GM10266 (cell line): ENCODE results near the gene NAB2.

Experiments used
- DNase-seq: peaks from one replicate; pipeline ENCODE4 v3.0.0; 2012; ENCODE audit errors: extremely low spot score
- TF ChIP-seq, protein P1 (sequence below): IDR thresholded peaks from 2 replicates; pipeline ENCODE4 v1.5.1; 2012; ENCODE audit warnings: mild to moderate bottlenecking, low read depth; ENCODE audit not compliant: control insufficient read depth, insufficient read depth; ENCODE audit errors: missing control alignments

NAB2 gene

DNA sequence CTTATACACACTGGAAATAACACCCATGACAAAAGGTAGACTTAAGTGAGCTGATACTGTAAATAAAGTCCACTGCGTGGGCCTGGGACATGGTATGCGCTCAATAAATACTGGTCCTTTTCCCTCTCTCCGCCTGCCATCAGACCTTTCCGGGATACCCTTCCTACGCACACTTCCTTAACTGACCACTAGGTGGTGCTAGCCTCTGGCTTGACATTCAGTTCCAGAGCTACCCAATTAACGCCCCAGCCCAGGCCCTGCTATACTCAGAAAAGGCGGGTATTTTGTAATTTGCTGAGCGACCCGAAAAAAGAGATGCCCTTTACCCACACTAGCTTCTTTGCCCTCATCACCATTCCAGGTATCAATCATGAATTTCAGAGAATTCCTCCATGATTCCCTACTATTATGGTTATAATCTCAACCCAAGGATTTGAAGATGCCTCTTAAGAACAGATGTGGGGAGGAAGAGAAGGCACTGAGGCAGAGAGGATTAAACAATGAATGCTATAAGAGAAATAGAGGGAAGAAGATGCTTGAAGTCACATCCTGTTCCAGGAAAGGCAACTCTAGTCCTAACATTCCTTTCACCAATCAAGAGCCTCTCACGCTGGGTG, 35.5 kb downstream of the NAB2 start:
- DNase-seq, result peak; percentile 73
- TF ChIP-seq, protein P1, sequence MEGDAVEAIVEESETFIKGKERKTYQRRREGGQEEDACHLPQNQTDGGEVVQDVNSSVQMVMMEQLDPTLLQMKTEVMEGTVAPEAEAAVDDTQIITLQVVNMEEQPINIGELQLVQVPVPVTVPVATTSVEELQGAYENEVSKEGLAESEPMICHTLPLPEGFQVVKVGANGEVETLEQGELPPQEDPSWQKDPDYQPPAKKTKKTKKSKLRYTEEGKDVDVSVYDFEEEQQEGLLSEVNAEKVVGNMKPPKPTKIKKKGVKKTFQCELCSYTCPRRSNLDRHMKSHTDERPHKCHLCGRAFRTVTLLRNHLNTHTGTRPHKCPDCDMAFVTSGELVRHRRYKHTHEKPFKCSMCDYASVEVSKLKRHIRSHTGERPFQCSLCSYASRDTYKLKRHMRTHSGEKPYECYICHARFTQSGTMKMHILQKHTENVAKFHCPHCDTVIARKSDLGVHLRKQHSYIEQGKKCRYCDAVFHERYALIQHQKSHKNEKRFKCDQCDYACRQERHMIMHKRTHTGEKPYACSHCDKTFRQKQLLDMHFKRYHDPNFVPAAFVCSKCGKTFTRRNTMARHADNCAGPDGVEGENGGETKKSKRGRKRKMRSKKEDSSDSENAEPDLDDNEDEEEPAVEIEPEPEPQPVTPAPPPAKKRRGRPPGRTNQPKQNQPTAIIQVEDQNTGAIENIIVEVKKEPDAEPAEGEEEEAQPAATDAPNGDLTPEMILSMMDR, result peak; percentile 81

DNA sequence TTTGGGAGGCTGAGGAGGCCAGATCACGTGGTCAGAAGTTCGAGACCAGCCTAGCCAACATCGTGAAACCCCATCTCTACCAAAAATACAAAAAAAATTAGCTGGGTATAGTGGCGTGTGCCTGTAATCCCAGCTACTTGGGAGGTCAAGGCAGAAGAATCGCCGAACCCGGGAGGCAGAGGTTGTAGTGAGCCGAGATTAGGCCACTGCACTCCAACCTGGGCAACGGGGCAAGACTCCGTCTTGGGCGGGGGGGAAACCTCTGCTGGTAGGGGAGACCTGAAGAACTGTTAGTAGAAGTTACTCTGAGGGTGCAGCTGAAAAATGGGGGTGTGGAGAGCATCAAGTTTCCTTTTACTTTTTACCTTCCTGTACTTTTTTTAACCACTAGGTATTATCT, 37.1 kb downstream of the NAB2 start:
- TF ChIP-seq, protein P1, result no peak
- DNase-seq, result no peak

DNA sequence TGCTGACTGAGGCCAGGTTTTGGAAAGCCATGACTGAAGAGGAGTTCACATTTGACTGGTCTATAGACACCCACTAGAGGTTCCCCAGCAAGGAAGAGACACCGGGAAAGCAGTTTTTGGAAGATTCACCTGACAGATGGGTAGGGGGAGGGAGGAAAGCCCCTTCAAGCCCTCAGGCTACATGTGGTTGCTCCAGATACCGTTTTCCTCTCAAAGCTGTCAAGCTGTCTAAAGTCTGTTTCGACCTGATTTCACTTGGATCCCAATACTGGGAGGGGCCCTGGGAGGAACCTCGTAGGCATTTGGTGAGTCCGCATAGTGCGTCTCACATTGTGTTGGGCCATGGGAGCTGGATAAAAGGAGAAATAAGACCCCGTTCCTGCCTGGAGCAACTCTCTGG, 37.6 kb downstream of the NAB2 start:
- no peak for DNase-seq

DNA sequence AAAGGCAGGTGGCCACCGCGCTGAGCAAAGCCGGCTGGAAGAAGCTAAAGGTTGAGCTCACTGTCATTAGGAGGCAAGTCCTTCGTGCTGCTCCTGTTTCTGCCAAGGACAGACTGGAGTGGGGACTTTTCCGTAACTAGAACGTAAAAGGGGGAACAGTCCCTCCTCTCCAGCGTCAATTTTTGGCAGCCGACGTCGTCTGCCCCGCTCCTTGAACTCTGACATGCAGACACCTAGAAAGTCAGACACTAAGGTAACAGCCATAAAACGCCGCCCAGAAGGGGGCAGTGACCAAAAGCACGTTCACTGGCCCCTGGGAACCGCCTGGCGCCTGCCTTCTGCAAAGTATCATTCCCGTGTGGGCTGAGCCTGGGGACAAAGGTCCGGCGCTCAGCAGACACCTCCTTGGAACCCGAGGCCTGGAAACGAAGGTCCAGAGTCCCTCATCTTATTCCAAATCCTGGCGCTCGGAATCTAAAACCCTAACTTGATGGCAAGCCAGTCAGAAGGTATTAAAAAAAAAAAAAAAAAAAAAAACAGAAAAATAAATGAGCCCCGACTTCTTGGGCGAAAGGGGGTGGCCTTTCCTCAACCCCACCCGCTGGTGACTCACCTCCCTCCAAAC, 38.3 kb downstream of the NAB2 start:
- TF ChIP-seq, protein P1, result peak; percentile 41
- peak; percentile 31 for DNase-seq

More for the DNA sequence above, 37.6 kb downstream of the NAB2 start:
- TF ChIP-seq, protein P1, result no peak

DNA sequence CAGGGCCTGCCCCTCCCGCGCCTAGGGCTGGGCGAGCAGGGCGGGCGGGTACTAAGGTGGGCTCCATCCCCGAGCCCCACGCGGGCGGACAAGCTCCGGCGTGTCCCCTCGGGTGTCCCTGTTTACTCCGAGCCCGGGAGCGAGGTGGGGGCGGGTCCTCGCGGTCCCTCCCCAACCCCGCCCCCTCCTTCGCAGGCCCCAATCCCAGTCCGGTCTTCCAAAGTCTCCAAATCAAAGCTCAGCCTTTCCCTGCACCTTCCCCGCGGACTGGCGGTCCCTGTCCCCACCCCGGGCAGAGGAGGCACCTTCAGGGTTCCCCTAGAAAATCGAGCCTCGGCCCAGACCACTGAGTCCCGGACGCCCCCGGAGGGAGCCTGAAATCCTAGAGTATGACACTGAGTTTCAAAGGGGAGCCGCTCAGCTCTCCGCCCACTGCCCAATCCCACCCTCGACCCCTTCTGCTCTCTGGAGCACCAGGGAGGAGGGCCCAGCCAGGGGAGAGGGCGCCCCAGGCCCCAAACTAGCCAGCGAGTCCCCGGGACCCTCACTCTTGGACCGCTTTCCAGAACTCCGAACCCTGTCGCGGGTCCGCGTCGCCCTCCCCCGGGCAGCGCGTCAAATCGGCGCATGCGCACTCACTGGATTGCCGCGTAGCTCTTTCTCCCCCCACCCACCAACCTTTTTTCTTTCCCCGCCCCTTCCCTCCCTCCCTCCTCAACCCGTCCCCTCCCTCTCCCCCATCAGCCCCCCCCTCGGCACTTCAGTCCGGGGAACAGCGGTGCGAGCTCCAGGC, 39.0 kb downstream of the NAB2 start, which contains the start of gene LRP1:
TSS of gene LRP1 (plus strand) at position 758 of the 793 bp plus-strand sequence. CDS start 482 bp downstream, outside the sequence.
- peak; percentile 87 for DNase-seq
- TF ChIP-seq, protein P1, result no peak

DNA sequence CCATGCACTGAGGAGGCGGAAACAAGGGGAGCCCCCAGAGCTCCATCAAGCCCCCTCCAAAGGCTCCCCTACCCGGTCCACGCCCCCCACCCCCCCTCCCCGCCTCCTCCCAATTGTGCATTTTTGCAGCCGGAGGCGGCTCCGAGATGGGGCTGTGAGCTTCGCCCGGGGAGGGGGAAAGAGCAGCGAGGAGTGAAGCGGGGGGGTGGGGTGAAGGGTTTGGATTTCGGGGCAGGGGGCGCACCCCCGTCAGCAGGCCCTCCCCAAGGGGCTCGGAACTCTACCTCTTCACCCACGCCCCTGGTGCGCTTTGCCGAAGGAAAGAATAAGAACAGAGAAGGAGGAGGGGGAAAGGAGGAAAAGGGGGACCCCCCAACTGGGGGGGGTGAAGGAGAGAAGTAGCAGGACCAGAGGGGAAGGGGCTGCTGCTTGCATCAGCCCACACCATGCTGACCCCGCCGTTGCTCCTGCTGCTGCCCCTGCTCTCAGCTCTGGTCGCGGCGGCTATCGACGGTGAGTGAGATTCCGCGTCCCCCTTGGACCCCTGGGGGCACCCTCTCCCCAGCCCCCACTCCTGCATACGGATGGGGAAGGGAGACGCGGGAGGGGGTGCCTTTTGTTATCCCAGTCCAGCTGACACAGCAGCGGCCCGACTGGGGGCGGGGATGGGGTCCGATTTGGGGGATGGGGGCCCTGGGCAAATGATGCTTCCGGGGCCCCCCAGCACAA, 39.8 kb downstream of the NAB2 start:
- DNase-seq, result no peak
- TF ChIP-seq, protein P1, result no peak
